GM15510 (cell line): Measurements from ENCODE around the gene KRT1.

Experiments
- POLR2A ChIP-seq: IDR thresholded peaks from 3 replicates; pipeline ENCODE4 v1.6.1; 2011; ENCODE audit warnings: borderline replicate concordance; ENCODE audit not compliant: insufficient read length; ENCODE audit errors: extremely low read depth

KRT1 gene

GRCh38 chr12:52680363-52680762 lies at the start of gene KRT1:
KRT1 (minus strand) TSS chr12:52680407; CDS start chr12:52680348, 59 bp downstream.
- no peak for TF ChIP-seq POLR2A

DNA sequence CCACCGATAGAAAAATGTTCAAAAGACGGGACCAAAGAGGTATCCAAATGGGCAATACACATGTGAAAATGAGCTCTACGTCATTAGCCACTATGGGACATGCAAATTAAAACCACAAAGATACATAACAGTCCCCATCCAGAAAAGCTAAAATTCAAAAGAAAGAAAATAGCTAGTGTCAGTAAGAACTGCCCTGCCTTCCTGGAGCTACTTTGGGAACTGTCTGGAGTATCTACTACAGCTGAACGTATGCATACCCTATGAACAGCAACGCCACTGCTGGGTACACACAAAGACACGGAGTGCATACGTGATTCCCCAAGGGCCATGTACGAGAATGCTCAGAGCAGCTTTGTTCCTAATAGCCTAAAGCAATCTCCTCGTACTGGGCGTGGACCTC lies 48.9 kb upstream of the KRT1 start:
- no peak for TF ChIP-seq POLR2A

- TF ChIP-seq POLR2A: no peak
Measured at GRCh38 chr12:52728374-52728773, 48.2 kb upstream of the KRT1 start.

GRCh38 chr12:52727037-52727436 lies 46.8 kb upstream of the KRT1 start:
- no peak for TF ChIP-seq POLR2A

DNA sequence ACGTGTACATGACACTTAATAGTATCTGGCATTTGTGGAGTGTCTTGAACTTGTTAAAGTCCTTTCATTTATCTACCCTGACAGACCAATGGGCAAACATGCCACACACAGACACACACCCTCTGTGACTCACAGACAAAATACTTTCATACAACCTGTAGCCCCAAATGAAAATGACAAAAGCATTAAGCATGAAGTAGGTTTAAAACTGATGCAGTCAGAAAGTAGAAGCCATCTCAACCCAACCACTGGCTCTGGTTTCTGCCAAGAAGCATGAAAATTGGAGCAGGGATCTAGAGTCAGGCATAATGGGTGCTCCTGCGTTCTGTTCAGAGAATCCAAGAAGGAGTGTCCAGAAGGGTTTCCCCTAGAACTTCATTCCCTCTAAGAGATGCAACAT lies 46.2 kb upstream of the KRT1 start:
- TF ChIP-seq POLR2A: no peak

- no peak for TF ChIP-seq POLR2A
Measured at GRCh38 chr12:52724384-52724783, 44.2 kb upstream of the KRT1 start.

GRCh38 chr12:52722680-52723079 lies 42.5 kb upstream of the KRT1 start:
- no peak for TF ChIP-seq POLR2A

GRCh38 chr12:52721838-52722470 lies 41.7 kb upstream of the KRT1 start:
- TF ChIP-seq POLR2A: no peak

DNA sequence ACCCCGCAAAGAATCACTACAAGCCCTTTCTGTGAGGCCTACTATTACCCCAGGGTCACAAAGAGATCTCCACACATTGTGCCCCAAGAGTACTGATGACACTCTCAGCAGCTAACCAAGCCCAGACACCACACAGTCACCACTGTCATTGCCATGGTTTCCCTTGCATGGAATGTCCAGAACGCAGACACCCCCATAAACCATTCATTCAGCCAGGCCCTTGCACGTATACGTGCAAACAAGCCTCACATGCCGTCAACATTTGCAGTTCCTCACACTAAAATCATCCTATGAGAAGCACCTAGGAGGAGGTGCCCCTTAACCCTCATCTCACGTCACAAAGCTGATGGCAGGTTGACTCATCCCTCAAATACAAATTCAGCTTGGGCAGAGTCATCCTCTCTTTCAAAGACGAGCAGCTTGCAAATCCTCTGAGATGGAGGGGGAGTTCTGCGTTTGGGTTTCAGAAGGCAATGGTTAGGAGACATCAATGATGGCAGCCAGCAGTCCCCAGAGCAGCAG lies 40.2 kb upstream of the KRT1 start:
- TF ChIP-seq POLR2A: no peak

- no peak for TF ChIP-seq POLR2A
Measured at GRCh38 chr12:52716061-52716460, 35.9 kb upstream of the KRT1 start.

DNA sequence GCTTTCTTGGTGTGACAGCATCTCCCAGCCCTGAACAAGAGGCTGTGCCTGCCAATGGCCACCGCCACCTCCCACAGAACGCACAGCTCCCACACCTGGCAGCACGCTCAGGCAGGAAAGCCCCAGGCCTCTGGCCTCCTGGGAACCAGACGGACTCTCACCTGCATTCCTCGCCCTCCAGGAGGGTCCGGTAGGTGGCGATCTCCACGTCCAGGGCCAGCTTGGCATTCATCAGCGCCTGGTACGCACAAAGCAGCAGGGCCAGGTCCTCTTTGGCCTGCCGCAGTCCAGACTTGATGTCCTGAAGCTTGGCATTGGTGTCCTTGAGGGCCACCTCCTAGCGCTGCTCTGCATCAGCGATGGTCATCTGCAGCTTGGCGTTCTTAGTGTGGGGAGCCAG lies 35.2 kb upstream of the KRT1 start:
- no peak for TF ChIP-seq POLR2A

GRCh38 chr12:52714887-52715281 lies 34.7 kb upstream of the KRT1 start:
- TF ChIP-seq POLR2A: no peak

DNA sequence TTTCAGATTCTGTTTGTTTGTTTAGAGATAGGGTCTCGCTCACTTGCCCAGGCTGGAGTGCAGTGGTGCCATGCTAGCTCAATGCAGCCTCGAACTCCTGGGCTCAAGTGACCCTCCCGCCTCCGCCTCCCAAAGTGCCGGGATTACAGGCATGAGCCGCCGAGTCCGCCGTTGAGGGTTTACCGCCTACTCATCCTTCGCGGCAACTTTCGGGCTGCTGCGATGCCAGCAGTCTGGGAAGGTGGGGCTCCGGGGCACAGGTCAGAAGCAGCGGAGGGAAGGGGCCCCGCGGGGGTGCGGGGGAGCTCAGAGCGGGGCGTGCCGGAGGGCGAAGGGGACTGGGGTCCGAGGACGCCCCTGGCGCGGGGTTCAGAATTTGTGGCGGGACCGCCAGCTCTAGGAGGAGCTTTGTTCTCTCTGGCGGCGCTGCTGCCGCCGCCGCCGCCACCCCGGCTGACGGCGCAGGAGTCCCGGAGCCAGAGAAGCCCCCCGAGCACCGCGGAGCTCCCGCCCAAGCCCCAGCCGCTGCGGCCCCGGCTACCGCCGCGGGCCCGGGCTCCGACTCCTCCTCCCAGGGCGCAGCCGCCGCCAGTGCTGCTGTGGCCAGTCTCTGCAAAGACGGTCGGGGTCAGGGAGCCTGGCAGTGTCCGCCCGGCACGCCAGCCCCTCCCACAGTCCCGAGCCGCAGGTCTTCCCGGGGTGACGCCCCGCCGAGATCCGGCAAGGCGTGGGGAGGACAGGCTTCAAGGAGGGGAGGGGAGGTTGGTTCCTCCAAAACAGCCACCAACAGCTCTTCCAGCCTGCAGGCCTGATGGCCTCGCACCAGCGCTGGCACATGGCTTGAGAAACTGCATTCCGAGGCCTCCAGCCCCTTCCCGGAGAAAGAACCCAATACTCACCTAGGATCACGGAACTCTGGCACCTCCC lies 34.0 kb upstream of the KRT1 start:
- TF ChIP-seq POLR2A: no peak

DNA sequence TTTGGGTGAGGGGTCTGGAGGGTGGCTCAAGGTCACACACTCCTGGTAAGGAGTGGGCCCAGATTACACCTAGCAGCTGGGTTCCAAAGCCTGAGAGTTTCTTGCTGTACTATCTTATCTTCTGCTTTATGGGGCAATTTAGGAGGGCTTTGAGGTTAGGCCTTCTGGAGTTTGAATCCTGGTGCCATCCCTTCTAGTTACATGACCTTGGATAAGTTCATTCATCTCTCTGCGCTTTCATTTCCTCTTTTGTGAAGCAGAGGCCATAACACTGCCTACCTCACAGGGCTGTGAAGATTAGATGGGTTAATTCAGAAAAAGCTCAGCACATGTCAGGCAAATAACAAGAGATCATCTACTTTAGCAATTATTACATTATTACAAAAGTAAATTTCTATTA lies 30.5 kb upstream of the KRT1 start:
- no peak for TF ChIP-seq POLR2A

DNA sequence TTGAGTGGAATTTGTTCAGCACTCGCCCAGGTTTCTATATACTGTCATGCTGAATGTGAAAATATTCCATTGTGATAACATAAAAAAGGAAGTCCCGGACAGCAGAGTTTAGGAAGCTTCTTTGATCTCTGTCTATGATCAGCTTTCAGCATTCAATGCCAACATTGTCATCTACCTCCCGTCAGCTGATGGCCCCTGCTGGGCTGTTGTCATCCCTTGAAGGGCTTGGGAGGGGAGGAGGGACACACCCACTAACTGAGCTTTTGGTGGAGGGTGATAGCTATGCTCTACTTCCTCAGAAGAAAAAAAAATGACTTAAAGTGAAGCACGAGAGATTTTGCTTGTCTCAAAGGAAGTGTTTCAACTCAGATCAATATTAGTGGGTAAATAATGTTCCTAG lies 27.8 kb upstream of the KRT1 start:
- no peak for TF ChIP-seq POLR2A

- no peak for TF ChIP-seq POLR2A
Measured at GRCh38 chr12:52704464-52704863, 24.3 kb upstream of the KRT1 start.
